GM12875 (cell line): ENCODE results near the gene CBFA2T3.

Experiments used
- H3K4me3 ChIP-seq: one replicate; pipeline ENCODE4 v1.5.1; 2011; ENCODE audit warnings: low read depth, low read length, control low read depth
- CTCF ChIP-seq: IDR thresholded peaks from 2 replicates; pipeline ENCODE4 v1.5.1; 2011; ENCODE audit warnings: low read depth, mild to moderate bottlenecking, control low read depth, inconsistent platforms, low read length, moderate library complexity, borderline replicate concordance; ENCODE audit not compliant: insufficient read depth

The CBFA2T3 gene

GRCh38 chr16:88835818-88836217 is 141.2 kb downstream of the CBFA2T3 start:
- TF ChIP-seq CTCF, result no peak
- no peak overlapping the region for H3K4me3 ChIP-seq

- TF ChIP-seq CTCF, result no peak
Measured at GRCh38 chr16:88835383-88835782, 141.6 kb downstream of the CBFA2T3 start.

GRCh38 chr16:88834670-88835069 is 142.3 kb downstream of the CBFA2T3 start:
- no peak overlapping the region for H3K4me3 ChIP-seq
- TF ChIP-seq CTCF, result no peak

More at GRCh38 chr16:88835383-88835782, 141.6 kb downstream of the CBFA2T3 start:
- no peak overlapping the region for H3K4me3 ChIP-seq

- no peak overlapping the region for H3K4me3 ChIP-seq
- TF ChIP-seq CTCF, result no peak
Measured at GRCh38 chr16:88833086-88833485, 143.9 kb downstream of the CBFA2T3 start.

- no peak overlapping the region for H3K4me3 ChIP-seq
- no peak for TF ChIP-seq CTCF
Measured at GRCh38 chr16:88831838-88832237, 145.2 kb downstream of the CBFA2T3 start.

- no peak for TF ChIP-seq CTCF
- H3K4me3 ChIP-seq, result no peak overlapping the region
Measured at GRCh38 chr16:88830783-88831182, 146.2 kb downstream of the CBFA2T3 start.

GRCh38 chr16:88830258-88830657 is 146.7 kb downstream of the CBFA2T3 start:
- TF ChIP-seq CTCF, result no peak
- H3K4me3 ChIP-seq, result no peak overlapping the region
